GM21423 (cell line): ENCODE measurements around the gene KRT14.
"Not testable (repeated sequence)": the region's sequence is repeated elsewhere in the genome, so short reads cannot be mapped to it uniquely, and the experiment has no call there.

Experiments
- ATAC-seq: cut with Tn5 transposase; IDR thresholded peaks from one replicate; pipeline ENCODE4 v1.9.1; 2021; ENCODE audit warnings: mild to moderate bottlenecking, moderate library complexity; ENCODE audit not compliant: unreplicated experiment

The KRT14 gene

DNA sequence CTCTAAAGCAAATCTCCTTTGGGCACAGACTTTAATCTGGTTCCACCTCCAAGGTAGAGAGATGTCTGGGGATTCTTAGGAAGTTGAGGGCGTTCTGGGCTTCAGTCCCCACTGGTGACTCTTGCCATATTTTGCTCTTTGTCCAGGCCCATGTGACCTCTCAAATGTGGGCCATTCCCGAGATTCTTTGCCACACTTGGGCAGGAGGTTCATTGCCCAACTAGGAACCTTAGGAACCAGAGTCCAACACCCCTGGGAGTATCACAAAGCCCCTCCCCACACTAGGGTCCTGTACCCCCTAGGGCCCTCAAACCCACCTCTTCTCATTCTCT, 6.5 kb downstream of the KRT14 start:
- ATAC-seq = no peak

DNA sequence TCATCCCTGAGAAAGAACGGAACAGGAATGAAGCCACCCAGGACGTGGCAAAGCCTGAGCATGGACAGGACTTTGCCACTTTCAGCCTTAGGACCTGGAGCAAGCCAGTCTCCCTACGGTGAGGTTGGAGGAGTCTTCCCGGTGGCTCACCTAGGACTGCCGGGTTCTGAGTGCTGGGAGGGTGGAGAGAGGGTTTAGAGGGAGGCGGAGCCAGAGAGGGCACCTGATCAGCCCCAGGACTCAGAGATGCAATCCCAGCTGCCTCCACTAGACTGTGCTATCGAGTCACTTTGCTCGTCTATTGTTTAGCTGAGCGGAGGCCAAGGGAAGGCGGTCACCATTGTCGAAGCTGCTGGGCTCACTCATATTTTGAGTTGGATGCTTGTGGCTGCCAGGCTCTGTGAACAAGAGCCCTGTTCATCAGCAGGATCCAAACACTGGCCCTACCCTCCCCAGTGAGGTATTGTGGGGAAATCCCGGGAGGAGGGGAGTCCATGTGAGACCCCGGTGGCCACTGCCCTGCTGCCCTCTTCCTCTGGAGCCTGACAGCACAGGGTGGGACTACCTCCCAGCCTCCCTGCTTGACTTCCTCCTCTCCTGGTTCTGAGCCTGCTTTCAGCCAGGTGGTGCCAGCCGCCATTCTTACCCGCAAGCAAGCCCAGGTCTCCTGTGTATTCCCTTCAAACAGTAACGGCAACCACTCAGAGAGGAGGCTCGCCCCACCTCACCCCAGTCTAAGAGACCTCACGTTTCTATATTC, 7.0 kb downstream of the KRT14 start:
- no peak for ATAC-seq

DNA sequence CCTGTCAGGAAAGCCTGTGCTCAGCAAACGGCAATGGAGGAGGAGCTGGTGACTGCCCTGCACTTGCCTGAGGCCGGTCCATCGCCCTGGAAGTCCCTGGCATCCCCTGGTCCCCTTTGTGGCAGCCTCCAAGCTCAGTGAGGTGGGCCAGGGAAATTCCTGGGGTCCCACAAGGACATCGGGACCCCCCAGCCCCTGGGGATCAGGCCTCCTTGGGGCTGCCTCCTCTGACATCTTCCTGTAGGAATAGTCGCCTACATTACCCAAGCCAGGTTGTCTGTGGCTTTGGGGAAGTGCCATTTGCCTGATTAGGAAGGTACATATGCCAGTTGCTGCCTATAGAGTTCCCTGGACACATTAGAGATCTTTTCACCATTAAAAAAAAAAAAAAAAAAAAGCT, 7.7 kb downstream of the KRT14 start:
- ATAC-seq = no peak

DNA sequence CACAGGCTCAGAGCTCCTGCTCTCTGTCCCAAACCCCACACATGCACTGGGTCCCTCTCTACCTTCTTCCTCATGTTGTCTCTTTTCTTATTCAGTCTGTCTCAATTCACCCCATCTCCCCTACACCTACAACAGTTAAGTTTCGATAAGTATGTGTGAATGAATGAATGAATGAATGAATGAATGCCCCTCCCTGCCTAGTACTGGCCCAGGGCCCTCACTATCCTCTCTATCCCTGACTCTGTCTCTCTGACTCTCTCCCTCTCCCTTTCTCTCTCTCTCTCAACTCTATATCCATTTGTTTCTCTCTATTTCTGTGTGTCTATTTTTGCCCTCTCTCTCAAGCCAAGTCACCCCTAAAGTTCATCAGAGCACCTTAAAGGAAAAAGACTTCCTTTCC, 8.2 kb downstream of the KRT14 start:
- no peak for ATAC-seq

DNA sequence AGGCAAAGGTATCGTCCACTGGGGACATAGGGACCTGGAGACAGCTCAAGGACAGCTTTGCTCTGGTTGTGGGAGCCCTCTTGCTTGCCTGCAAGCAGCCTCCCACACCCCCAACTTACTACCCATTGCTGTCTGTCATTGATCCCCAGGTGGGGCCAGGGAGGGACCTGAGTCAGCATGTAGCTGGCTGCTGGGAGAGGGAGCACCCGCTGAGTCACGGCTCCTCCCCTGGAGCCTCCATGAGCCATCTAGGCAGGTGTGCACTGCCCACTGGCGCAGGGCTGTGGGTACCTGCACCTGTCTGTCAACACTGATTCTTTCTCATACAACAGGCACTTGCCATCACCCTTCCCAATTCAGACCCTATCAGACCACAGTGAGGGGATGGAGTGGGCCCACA, 10.0 kb downstream of the KRT14 start:
- not testable (repeated sequence) for ATAC-seq

DNA sequence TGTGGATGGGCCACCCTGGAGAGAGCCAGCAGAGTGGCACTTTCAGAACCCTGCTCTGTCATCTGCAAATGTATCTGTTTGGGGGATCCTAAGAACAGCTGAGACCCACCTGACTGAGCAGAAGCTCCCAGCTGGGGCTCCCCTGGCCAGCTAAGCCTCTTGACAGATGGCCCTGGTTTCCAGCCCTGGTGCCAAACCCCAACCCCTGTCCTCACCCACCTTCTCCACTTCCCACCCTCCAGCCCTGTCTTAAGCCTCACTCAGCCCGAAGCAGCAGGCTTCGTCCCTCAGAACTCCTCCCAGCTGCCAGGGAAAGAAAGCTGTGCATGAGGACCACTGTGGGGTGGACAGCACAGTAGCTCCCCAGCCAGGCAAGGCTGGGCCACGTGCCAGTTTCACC, 11.4 kb downstream of the KRT14 start:
- no peak for ATAC-seq

DNA sequence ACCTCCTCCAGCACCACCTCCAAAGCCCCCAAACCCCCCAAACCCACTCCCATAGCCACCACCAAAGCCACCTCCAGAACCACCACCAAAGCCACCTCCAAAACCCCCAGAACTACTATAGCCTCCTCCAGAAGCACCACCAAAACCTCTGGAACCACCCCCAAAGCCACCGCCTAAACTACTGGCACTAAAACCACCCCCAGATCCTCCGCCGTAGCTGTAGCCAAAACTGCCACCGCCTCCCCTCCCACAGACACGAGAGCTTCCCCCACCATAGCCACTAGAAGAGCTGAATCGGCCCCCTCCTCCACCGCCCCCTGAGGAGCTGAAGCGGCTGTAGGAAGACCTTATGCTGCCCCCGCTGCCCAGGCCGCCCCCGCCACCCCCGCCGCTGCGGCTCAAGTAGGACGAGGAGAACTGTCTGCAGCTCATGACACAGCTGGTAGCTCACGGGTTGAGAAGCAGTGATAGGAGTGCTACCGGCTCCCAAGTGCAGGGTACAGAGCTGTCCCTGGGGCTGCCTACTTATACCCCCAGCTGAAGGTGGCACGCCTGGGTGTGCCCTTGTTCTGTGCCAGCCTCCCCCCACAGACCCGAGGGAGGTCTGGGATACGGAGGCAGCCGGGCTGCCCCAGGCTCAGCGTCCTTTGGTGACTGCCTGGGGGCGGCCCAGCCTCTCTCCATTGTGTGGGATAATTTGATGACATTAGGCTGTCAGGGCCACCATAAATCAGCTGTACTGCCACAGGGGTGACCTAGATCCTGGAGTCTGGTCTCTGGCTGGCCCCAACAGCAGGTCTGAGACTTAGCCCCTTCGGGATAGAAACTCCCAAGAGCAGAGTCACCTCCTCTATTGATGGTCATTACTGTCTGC, 14.9 kb downstream of the KRT14 start, which contains the start of gene KRT9:
KRT9 (minus strand) TSS at position 499 of the 874 bp plus-strand sequence; CDS start at position 432, 67 bp downstream.
- ATAC-seq = no peak

DNA sequence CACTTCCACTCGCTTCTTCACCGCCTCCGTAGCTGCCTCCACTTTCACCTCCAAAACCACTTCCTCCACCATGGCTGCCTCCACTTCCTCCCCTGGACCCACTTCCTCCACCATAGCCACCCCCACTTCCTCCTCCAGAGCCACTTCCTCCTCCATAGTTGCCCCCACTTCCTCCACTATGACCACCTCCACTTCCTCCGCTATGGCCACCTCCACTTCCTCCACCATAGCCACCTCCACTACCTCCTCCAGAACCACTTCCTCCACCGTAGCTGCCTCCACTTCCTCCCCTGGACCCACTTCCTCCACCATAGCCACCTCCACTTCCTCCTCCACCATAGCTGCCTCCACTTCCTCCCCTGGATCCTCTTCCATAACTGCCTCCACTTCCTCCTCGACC, 19.4 kb downstream of the KRT14 start:
- ATAC-seq = no peak

DNA sequence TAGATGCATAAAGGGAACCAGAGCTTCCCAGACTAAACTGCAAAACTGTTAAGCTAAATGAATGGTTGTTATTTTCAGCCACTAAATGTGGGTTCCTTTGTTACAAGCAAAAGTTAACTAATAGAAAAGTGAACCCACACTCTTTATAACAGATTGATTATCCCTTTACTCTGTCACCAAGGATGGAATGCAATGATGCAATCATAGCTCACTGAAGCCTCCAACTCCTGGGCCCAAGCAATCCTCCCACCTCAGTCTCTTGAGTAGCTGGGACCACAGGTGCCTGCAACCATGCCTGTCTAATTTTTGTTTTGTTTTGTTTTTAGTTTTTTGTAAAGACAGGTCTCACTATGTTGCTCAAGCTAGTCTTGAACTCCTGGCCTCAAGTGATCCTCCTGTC, 21.4 kb downstream of the KRT14 start:
- no peak for ATAC-seq

DNA sequence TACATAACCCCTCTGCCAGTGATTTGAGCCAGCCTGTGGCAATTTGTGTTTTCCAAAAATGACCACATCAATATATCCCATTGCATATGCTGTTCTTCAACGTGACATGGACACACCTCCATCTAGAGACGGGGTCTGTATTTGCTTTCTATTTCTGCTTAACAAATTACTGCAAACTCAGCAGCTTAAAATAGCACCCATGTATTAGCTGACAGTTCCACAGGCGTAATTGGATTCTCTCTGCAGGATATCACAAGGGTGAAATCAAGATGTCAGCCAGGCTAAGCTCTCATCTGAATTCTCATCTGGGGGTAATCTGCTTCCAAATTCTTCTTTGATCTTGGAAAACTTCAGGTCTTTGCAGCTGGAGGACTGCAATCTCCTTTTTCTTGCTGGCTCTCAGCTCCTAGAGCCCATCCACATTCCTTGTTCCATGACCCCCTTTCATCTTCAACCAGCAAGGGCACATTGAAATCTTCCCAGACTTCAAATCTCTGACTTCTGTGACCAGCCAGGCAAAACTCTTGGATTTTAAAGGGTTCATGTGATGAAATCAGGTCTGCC, 23.0 kb downstream of the KRT14 start:
- no peak for ATAC-seq

DNA sequence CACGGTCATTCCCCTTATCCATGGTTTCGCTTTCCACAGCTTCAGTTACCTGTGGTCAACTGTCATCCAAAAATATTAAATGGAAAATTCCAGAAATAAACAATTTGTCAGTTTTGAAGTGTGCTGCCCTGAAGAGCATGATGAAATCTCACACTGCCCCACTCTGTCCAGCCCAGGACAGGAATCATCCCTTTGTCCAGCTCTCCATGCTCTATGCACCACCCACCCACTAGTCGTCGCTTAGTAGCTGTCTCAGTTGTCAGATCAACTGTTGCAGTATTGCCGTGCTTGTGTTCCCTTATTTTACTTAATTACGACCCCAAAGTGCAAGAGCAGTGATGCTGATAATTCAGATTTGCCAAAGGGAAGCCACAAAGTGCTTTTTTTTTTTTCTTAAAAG, 25.1 kb downstream of the KRT14 start:
- no peak for ATAC-seq

DNA sequence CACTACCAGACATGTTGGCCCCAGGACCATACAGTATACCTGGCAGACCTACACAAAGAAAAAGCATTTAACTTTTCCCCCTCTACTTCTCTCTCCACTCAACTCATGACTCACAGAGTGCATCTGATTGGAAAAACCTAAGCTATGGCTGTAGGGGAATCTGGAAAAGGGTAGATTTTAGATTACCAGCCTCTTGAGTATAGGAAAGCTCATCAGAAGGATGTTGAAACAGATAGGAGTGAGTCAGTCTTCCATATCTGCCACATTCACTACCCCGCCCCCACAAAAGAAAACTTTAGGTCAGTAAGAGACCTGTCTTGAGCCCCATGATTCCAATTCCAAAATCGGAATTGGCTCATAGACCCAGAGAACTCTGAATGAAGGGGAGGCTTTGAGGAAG, 27.1 kb downstream of the KRT14 start:
- no peak for ATAC-seq

DNA sequence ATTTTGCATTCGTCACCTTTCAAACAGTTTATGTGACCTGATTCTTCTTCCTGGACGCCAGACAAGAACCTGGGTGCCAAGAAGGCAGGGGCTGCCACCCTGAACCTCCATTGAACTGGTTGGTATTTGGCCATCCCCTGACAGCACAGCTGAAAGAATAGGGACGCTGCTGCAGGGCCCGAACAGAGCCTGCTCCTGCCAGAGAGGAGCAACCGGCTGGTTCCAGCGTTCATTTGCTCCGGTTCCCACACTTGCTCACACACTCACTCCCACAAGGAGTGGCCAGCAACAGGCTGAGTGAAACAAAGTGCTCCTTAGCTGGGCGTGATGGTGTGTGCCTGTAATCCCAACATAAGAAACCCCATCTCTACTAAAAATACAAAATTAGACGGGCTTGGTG, 29.8 kb downstream of the KRT14 start:
- ATAC-seq = no peak

DNA sequence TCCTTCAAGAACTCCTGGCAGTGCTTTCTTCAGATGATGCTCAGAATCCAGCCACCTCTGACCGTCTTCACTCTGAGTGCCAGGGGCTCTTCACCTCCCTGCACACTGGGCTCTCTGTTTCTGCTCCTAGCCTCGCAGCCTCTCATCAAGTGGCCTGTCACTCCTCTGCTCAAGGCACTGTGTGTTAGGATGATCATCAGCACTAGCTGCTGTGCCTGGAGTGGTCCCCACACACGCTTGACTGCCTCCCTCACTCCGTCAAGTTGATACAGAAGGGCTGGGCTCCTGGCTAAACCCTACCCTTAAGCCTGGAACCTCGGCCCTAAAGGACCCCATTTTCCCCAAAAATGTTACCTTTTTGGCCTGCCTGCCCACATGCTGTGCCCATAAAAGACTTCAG, 30.4 kb downstream of the KRT14 start:
- ATAC-seq = no peak

DNA sequence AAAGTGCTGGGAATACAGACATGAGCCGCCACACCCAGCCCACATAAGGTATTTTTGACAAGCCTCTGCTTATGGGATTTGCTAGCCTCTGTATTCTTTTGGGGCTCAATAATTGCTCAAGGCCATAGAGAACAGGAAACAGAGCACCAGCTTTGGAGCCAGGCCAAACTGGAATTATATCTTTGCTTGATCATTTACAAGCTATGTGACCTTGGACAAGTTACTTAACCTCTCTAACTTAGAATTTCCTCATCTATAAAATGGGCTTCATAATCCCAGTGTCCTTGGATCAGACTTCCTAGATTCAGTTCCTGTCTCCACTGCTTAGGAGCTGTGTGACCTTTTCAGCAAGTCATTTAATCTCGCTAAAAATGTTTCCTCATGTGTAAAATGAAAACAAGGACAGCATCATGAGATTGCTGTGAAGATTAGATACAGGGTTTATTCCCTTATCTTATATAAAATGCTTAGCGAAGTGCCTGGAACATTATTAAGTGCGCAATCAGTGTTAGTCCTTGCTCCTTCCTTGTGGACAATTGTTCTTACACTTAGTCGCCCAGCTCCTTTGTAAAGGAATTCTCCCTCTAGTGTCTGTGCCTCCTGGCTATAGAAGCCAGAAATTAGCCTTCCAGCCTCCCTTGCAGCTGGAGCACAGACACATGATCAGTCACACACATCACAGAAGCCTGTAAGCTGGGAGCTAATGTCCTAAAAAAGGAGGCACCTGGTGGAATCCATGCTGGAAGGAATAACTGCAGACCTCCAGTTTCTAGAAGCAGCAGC, 31.4 kb downstream of the KRT14 start:
- no peak for ATAC-seq

DNA sequence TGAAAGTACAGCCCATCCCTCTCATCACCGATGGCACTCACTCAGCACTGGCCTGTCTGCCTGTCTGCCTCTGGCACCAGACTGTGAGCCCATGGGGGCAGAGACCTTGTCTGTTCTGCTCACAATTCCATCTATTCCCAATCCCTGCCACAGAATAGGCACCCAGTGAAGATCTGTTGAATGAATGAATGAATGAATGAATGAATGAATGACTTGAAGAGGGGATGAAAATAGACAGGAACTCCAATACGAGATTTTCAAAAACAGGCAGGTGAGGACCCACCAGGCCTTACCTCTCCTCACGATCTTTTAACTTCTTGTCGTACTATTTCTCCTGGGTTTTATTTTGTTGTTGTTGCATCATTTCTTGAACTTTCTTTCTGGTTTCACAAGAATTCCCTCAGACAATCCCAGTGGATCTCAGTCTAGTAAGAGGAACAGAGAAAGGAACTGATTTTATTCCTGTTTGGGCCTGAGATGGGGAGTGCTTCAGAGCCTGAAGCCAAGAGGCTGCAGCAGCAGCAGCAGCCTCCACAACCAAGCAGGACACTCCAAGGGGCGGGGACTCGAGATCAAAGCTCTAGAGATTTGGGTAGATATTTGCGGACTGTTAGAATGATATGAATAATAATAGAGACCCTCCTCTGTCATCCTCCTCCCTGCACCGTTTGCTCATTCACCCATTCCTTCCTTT, 32.6 kb downstream of the KRT14 start:
- no peak for ATAC-seq

DNA sequence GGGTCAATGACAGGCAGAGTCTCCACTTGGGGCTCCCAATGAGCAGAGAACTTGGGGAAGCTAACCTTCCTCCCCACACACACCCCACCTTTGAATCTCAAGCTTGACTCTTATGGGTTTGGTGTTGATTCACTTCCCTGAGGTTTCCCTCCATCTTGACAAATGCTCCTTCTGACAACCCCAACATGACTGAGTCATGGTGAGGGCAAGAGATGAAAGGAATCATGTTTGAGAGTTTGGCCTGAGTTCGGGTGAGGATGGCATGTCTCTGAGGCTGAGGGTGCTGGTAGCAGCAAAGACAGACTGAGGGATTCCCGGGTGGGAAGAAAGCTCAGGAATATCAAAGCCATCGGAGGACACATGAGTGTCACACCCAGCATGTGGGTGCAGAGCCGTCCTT, 33.5 kb downstream of the KRT14 start:
- ATAC-seq = no peak

DNA sequence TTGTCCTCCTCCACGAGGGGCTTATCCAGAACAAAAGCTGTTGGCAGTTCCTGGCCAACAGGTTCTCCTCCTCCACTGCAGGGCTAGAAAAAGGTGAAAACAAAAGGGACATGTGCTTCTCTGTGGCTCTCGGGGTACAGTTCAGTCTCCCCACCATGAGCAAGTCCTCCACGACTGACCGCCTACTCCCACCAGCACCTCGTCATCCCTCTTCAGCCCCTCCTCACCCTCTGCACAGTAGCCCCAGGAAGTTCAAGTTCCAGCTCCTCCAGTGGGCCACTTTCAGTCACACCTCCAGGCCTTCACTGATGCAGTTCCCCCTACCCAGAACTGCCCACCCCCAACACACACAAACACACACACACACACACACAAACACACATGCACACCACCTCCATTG, 34.2 kb downstream of the KRT14 start:
- no peak for ATAC-seq

DNA sequence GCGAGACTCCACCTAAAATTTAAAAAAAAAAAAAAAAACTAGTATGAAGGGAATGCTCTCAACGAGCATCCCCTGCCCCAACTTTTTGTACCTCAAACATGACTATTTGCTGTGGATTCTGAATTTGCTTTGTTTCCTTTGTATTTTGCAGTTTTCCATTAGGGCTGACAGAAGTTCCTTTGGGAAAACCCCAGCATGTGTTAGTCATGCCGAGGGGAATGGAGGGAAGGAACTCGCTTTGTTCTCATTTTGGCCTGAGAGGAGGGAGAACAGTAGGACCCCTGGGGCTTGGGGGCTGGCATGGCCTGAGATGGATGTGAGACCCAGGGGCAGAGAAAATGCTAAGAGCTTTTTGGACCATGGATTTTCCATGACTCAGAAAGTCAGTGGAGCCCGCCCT, 35.3 kb downstream of the KRT14 start:
- no peak for ATAC-seq

DNA sequence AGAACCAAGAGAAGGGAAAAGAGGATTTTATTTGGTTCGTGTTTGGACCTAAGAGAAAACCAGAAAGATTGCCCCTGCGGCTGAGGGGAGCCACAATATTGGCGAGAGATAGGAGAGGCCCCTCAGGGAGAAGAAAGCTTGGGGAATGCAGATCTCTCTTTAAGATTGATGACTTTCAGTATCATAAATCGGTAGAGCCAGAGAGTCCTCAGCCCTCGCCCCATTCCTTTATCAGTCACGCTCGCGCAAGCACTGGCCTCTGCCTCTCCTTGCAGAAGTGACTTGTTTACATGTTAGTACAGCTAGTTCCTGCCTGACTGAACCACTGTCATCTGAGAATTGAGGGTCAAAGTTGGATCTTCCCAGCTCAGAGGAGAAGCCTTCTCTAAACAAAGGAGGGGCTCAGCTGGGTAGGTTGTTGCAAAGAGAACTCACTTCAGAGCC, 37.1 kb downstream of the KRT14 start:
- ATAC-seq = no peak
